CD4-positive, alpha-beta T cell treated with Interleukin-12 subunit alpha and Interleukin-12 subunit beta, for 1 hour (primary cell): ENCODE results near the gene HTD2.
A peak's percentile ranks its signal among the peaks of the same experiment; 100 is the strongest.
"Not testable (repeated sequence)": the region's sequence is repeated elsewhere in the genome, so short reads cannot be mapped to it uniquely, and the experiment has no call there.

Experiments used
- DNase-seq: peaks from one replicate; pipeline ENCODE4 v3.0.0-alpha.2; 2020

HTD2 gene

GRCh38 chr3:58305882-58306711 is at the start of gene HTD2, which contains the start of gene RPP14:
Gene HTD2 (plus strand): TSS chr3:58306520. CDS start chr3:58317614, 11,094 bp downstream.
Gene RPP14 (plus strand): TSS chr3:58306245. CDS start chr3:58310330, 4,085 bp downstream.
- DNase-seq = peak; percentile 98

DNA sequence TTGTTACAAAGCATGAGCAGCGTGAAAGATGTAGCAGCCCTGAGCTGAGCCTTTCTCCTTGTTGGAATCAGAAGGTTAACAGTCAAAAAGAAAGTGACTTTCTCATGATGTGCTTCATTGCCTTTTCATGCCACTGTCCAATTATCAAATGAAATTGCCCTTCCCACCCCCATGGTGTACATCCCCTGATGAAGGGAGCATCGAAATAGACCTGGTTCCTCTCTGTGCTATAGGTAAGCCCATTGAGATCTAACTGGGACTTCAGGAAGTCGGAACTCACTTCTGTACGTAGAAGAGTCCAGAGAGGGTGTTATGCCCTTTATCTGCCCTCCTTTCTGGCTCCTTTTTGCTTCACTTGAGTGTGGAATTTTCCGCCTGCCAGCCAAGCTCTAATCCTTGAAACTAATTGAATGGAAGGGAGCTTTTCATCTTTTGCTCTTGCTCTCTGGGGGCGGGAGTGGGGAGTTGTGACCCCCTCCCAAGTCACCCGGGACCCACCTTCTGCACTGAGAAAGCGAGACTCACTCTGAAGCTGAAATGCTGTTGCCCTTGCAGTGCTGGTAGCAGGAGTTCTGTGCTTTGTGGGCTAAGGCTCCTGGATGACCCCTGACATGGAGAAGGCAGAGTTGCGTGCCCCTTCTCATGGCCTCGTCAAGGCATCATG is 47.8 kb upstream of the HTD2 start:
- no peak for DNase-seq

GRCh38 chr3:58260261-58260731 is 46.0 kb upstream of the HTD2 start:
- DNase-seq = no peak

- no peak for DNase-seq
Observed at GRCh38 chr3:58260733-58261132, 45.6 kb upstream of the HTD2 start.

DNA sequence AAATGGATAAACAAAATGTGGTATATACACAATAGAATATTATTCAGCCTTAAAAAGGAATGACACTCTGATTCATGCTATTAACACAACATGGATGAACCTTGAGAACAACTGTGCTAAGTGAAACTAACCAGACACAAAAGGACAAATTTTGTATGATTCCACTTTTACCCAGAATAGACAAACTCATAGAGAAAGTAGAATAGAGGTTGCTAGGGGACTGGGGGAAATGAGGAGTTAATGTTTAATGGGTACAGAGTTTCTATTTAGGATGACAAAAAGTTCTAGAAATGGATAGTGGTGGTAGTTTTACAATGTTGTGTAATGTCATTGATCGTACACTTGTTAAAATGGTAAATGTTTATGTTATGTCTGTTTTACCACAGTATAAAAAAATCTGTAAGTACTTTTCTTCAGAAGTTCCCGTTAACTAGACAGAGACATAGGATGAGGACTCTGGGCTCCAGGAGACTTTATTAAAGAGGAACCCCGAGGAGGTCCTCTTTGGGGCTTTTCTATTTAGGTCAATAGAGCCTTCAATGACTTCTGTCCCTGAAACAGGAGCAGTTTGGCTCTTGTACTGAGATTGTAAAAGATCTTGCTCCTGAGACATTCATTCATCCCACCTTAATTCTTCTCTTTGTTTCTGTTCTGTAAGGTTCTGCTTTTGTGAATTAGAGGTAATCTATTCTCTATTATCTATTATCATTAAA is 44.2 kb upstream of the HTD2 start:
- DNase-seq = no peak

- DNase-seq = no peak
Observed at GRCh38 chr3:58266577-58266976, 39.7 kb upstream of the HTD2 start.

DNA sequence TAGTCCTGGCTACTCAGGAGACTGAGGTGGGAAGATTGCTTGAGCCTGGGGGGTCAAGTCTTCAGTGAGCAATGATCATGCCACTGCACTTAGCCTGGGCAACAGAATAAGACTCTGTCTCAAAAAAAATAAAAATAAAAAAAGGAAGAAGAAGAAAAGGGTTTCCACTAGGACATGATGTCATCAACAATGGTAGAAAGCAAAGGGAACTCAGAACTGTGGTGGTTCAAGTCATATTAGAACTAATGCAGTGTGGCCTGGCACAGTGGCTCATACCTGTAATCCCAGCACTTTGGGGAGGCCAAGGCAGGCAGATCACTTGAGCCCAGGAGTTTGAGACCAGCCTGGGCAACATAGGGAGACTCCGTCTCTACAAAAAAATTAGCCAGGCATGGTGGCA is 38.8 kb upstream of the HTD2 start:
- not testable (repeated sequence) for DNase-seq

DNA sequence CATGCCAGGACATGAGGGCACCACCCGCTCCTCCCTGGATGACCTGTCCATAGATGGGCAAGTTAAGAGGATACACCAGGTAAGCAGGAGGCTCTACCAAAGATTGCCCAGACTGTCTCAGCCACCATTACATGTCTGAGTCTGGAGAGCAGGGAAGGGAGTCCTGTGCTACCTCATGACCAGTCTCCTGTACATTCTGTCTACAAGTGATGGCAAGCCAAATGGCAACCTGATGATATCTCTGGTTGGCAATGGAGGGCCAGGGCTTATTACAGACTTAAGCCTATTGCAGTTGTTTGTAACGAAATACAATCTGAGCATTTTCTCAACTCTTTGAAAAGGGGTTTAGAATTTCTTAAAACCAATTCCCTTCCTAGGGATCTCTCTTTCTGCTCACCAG is 37.0 kb upstream of the HTD2 start:
- DNase-seq = no peak

- DNase-seq = no peak
Observed at GRCh38 chr3:58270485-58270884, 35.8 kb upstream of the HTD2 start.

DNA sequence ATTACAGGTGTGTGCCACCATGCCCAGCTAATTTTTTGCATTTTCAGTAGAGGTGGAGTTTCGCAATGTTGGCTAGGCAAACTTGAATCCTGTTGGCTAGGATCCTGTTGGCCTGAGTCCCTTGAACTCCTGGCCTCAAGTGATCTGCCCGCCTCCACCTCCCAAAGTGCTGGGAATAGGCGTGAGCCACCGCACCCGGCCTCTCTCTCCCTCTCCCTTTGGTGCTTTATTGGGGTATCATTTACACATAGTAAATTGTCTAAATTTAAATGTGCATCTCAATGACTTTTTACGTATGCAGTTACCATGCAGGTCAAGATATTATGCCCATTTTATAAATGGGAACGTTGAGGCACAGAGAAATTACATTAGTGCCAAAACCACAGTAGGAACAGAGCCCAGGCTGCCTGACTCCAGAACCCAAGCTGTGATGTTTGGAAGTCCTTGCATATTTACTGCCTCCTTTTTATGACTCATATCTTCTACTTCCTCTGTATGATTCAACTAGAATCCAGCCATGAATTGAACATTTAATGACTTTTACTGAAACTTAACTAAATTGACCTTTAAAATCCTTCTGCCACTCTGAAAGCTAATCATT is 34.3 kb upstream of the HTD2 start:
- no peak for DNase-seq

DNA sequence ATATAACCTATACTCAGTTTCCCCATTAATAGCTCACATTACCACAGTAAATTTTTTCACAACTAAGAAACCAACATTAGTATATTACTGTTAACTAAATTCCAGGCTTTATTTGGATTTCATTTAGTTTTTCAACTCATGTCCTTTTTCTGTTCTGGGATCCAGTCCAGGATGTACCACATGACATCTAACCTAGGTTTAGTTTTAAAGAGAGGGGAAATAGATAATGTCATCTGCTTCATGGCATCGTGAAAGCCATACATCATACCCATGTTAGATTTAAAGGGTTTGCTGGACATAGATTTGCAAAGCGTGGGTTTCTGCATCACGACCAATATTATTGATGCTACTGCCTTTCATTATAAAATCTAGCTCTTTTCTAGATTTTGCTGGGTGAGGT is 33.4 kb upstream of the HTD2 start:
- DNase-seq = no peak

- DNase-seq = not testable (repeated sequence)
Observed at GRCh38 chr3:58273362-58273761, 33.0 kb upstream of the HTD2 start.

GRCh38 chr3:58274027-58274614 is 32.2 kb upstream of the HTD2 start:
- no peak for DNase-seq

DNA sequence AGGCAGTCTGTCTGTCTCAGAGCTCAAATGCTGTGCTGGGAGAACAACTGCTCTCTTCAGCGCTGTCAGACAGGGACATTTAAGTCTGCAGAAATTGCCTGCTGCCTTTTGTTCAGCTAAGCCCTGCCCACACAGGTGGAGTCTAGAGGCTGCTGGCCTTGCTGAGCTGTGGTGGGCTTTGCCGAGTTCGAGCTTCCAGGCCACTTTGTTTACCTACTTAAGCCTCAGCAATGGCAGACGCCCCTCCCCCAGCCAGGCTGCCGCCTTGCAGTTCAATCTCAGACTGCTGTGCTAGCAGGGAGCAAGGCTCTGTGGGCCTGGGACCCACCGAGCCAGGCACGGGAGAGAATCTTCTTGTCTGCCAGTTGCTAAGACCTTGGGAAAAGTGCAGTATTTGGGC is 25.3 kb upstream of the HTD2 start:
- no peak for DNase-seq

DNA sequence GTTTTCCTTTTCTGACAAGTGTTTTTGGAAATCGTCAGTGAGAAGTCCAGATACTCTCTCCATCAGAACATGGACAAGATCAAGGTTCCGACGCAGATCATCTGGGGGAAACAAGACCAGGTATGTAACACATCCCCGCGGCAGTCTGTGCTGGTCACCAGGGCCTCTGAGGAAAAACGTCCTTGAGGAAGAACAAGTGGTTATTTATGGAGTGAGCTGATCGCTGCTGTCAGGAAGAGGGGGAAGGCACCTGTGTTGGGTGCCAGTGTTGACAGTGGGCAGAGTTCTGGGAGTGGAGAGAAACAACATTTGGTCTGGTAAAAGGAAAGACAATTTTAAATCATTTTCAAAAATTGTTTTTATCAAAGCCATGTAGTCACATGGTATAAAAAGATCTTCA is 21.0 kb upstream of the HTD2 start:
- no peak for DNase-seq

- no peak for DNase-seq
Observed at GRCh38 chr3:58287354-58287753, 19.0 kb upstream of the HTD2 start.

DNA sequence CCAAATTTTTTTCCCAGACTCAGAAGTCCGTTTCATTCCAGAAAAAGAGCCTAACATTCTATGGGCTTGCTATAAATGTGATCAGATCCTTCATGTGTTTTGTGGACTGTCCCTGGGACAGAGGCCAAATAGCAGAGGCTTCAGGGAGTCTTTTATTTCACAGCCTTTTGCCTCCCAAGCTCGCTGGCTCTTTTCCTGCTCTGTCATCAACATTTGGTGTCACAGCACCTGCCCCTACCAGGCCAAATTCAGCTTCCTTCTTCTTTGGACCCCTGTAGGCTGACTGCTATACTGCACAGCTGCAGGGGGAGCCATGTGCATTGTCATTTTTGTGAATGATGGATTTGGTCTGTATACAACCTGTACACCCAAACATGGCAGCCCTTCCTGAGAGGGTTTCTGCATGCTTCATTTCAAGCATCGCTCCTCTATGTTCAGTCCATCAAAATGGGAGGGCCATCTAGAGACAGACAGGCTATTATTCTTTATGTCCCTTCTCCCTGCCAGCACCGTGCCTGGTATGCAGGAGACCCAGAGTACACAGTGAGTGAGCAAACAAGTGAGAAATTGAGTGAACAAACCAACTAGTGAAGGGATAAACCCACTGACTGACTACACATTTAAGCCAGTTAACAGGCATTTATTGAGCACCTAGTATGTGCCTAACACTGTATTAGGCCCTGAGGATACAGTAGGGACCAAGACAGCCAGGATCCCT is 18.1 kb upstream of the HTD2 start:
- no peak for DNase-seq

DNA sequence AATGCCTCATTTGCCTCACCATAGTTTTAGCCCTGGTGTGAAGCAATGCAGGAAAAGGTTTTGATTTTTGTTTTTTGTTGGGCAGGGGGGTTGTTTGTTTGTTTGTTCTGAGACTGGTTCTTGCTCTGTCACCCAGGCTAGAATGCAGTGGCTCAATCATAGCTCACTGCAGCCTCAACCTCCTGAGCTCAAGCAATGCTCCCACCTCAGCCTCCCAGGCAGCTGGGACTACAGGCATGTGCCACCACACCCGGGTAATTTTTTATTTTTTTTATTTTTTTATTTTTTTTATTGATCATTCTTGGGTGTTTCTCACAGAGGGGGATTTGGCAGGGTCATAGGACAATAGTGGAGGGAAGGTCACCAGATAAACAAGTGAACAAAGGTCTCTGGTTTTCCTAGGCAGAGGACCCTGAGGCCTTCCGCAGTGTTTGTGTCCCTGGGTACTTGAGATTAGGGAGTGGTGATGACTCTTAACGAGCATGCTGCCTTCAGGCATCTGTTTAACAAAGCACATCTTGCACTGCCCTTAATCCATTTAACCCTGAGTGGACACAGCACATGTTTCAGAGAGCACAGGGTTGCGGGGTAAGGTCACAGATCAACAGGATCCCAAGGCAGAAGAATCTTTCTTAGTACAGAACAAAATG is 17.2 kb upstream of the HTD2 start:
- DNase-seq = not testable (repeated sequence)

GRCh38 chr3:58290446-58290845 is 15.9 kb upstream of the HTD2 start:
- not testable (repeated sequence) for DNase-seq

- no peak for DNase-seq
Observed at GRCh38 chr3:58291671-58292338, 14.5 kb upstream of the HTD2 start.

DNA sequence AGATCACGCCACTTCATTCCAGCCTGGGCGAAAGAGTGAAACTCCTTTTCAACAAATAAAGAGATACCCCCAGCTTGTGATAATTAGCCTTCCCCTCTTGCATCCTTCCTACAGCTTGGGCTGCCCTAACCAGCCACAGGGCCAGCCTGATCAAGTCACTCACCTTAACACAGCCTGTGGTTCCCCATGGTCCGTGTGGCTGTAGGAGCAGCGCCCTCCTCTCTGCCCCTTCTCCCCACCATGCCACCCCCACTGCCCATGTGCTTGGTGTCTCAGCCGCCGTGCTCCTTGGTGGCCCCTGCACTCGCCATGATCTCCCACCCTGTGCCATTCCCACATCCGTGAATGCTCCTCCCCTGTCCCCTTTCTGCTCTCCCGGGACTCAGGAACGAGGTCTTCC is 13.5 kb upstream of the HTD2 start:
- no peak for DNase-seq
